Adrenal gland (tissue), 5 donors: ENCODE results near the gene NLRP5.

ENCODE experiments used
- CTCF ChIP-seq, 6 experiments: fragments of 450-650 bp in 4 of 6; fragments of 200-600 bp in 2 of 6; sonication (generic) in 1 of 6; IDR thresholded peaks; 1 replicate in 5 of 6; 2 replicates in 1 of 6; pipeline versions ENCODE4 v1.5.1 to v1.8.0; 2016 to 2021; ENCODE audit warnings: antibody characterized with exemption in 6 of 6, mild to moderate bottlenecking in 2 of 6, moderate library complexity in 1 of 6
- POLR2A ChIP-seq, 2 donors: fragments of 450-650 bp; IDR thresholded peaks; one replicate each; pipeline ENCODE4 v1.6.1; 2017; ENCODE audit warnings: antibody characterized with exemption in 2 of 2, mild to moderate bottlenecking in 2 of 2, moderate library complexity in 1 of 2
- donor health status: DM: no; HTN: no; CAD: no.

DNA sequence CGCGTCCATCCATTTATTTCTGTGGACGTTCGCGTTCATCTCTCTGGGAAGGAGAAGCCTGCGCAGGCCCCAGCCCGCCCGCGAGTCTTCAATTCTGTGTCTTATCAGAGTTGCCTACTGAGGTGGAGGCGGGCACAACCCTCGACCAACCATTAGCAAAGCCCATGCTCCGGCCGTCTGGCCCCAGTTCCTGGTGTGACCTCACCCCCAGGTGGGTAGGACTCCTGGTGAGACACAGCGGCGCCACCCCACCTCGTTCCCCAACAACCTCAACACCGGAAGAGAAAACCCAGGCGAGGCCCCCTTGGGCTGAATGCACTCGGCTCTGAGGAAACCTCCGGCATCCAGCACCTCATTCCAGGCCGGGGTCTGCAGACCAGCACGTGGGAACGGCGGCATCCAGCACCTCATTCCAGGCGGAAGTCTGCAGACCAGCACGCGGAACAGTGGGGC, 119.8 kb downstream of the NLRP5 start:
- TF ChIP-seq CTCF (IDR thresholded peaks at IDR 0.05) = no peak
- TF ChIP-seq POLR2A (IDR thresholded peaks at IDR 0.05) = no peak
